NCI-H1436 treated with DMSO at 0.1 percent for 48 hours (cell line): Measurements from ENCODE around the gene PCDHB9.
"Not testable (repeated sequence)": the region's sequence is repeated elsewhere in the genome, so short reads cannot be mapped to it uniquely, and the experiment has no call there.

Experiments
- DNase-seq: peaks from one replicate; lab custom pipeline; 2025; lab: John Stamatoyannopoulos, UW

The PCDHB9 gene

DNA sequence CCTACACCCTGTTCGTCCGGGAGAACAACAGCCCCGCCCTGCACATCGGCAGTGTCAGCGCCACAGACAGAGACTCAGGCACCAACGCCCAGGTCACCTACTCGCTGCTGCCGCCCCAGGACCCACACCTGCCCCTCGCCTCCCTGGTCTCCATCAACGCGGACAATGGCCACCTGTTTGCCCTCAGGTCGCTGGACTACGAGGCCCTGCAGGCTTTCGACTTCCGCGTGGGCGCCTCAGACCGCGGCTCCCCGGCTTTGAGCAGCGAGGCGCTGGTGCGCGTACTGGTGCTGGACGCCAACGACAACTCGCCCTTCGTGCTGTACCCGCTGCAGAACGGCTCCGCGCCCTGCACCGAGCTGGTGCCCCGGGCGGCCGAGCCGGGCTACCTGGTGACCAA, 1.7 kb downstream of the PCDHB9 start:
- DNase-seq: not testable (repeated sequence)

DNA sequence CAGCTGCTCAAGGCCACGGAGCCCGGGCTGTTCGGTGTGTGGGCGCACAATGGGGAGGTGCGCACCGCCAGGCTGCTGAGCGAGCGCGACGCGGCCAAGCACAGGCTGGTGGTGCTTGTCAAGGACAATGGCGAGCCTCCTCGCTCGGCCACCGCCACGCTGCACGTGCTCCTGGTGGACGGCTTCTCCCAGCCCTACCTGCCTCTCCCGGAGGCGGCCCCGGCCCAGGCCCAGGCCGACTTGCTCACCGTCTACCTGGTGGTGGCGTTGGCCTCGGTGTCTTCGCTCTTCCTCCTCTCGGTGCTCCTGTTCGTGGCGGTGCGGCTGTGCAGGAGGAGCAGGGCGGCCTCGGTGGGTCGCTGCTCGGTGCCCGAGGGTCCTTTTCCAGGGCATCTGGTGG, 2.2 kb downstream of the PCDHB9 start:
- not testable (repeated sequence) for DNase-seq

- no peak for DNase-seq
Measured at GRCh38 chr5:141192110-141192725, 5.3 kb downstream of the PCDHB9 start, which contains the start of gene PCDHB10. Gene PCDHB10 (plus strand): TSS chr5:141192353. CDS start chr5:141192553, 200 bp downstream.

GRCh38 chr5:141194332-141194731, 7.4 kb downstream of the PCDHB9 start:
- DNase-seq: not testable (repeated sequence)

GRCh38 chr5:141196363-141196762, 9.4 kb downstream of the PCDHB9 start:
- no peak for DNase-seq

DNA sequence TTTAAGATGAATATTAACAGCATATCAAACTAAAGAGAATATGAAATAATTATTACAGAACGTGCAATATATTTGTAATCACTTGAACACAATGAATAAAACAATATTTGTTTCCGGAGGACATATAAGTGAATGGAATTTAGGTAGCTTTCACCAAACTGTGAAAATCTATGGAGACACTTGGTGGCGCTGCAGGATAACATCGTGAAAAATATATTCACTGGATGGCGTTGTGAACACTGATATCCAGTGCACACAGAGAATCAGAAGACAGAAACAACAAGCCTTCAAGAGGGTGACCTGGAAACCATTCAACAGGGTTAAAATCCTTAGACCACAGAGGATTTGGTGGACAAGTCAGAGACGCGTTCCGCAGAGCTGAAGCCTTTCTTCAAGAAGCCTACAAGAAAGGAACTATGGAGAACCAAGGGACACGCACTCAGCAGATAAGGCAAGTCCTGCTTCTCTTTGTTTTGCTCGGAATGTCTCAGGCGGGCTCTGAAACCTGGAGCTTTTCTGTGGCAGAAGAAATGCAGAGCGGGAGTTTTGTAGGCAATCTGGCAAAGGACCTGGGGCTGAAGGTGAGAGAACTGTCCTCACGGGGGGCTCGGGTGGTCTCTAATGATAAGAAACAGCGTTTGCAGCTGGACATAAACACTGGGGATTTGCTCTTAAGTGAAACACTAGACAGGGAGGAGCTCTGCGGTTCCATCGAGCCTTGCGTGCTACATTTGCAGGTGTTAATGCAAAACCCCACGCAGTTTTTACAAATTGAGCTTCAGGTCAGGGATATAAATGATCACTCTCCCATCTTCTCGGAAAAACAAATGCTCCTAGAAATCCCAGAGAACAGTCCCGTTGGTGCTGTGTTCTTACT, 12.6 kb downstream of the PCDHB9 start, which contains the start of gene PCDHB11:
PCDHB11 (plus strand) TSS at position 269 of the 877 bp plus-strand sequence; CDS start at position 417, 148 bp downstream.
- no peak for DNase-seq

- not testable (repeated sequence) for DNase-seq
Measured at GRCh38 chr5:141201126-141201525, 14.2 kb downstream of the PCDHB9 start.

DNA sequence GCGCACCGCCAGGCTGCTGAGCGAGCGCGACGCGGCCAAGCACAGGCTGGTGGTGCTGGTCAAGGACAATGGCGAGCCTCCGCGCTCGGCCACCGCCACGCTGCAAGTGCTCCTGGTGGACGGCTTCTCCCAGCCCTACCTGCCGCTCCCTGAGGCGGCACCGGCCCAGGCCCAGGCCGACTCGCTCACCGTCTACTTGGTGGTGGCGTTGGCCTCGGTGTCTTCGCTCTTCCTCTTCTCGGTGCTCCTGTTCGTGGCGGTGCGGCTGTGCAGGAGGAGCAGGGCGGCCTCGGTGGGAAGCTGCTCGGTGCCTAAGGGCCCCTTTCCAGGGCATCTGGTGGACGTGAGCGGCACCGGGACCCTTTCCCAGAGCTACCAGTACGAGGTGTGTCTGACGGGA, 14.7 kb downstream of the PCDHB9 start:
- DNase-seq: not testable (repeated sequence)

DNA sequence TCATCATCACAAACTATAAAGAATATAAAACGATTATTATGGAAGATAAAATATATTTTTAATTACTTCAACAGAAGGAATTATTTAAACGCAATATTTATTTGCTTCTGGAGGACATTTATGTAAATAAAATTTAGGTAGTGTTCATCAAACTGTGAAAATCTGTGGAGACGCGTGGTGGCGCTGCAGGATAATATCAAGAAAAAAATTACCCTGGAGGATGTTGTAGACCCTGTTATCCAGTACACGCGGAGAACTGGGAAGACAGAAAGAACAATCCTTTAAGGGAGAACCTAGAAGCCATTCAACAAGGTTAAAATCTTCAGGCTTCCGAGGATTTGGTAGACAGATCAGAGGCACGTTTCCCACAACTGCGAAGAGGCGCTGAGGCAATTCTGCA, 21.5 kb downstream of the PCDHB9 start, which contains the start of gene PCDHB12:
PCDHB12 (plus strand) TSS at position 242 of the 400 bp plus-strand sequence. CDS start 189 bp downstream, outside the sequence.
- no peak for DNase-seq

DNA sequence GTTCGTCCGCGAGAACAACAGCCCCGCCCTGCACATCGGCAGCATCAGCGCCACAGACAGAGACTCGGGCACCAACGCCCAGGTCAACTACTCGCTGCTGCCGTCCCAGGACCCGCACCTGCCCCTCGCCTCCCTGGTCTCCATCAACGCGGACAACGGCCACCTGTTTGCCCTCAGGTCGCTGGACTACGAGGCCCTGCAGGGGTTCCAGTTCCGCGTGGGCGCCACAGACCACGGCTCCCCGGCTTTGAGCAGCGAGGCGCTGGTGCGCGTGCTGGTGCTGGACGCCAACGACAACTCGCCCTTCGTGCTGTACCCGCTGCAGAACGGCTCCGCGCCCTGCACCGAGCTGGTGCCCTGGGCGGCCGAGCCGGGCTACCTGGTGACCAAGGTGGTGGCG, 23.3 kb downstream of the PCDHB9 start:
- DNase-seq: not testable (repeated sequence)

DNA sequence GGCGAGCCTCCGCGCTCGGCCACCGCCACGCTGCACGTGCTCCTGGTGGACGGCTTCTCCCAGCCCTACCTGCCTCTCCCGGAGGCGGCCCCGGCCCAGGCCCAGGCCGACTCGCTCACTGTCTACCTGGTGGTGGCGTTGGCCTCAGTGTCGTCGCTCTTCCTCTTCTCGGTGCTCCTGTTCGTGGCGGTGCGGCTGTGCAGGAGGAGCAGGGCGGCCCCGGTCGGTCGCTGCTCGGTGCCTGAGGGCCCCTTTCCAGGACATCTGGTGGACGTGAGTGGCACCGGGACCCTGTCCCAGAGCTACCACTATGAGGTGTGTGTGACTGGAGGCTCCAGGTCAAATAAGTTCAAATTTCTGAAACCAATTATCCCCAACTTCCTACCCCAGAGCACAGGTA, 23.9 kb downstream of the PCDHB9 start:
- DNase-seq: not testable (repeated sequence)

- not testable (repeated sequence) for DNase-seq
Measured at GRCh38 chr5:141213656-141214339, 26.8 kb downstream of the PCDHB9 start, which contains the start of gene PCDHB13. Gene PCDHB13 (plus strand): TSS chr5:141213919. CDS start chr5:141214124, 205 bp downstream.

DNA sequence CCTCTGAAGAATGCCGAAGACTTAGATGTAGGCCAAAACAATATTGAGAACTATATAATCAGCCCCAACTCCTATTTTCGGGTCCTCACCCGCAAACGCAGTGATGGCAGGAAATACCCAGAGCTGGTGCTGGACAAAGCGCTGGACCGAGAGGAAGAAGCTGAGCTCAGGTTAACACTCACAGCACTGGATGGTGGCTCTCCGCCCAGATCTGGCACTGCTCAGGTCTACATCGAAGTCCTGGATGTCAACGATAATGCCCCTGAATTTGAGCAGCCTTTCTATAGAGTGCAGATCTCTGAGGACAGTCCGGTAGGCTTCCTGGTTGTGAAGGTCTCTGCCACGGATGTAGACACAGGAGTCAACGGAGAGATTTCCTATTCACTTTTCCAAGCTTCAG, 27.6 kb downstream of the PCDHB9 start:
- not testable (repeated sequence) for DNase-seq

DNA sequence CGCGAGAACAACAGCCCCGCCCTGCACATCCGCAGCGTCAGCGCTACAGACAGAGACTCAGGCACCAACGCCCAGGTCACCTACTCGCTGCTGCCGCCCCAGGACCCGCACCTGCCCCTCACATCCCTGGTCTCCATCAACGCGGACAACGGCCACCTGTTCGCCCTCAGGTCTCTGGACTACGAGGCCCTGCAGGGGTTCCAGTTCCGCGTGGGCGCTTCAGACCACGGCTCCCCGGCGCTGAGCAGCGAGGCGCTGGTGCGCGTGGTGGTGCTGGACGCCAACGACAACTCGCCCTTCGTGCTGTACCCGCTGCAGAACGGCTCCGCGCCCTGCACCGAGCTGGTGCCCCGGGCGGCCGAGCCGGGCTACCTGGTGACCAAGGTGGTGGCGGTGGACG, 28.5 kb downstream of the PCDHB9 start:
- DNase-seq: not testable (repeated sequence)

GRCh38 chr5:141216035-141216434, 29.1 kb downstream of the PCDHB9 start:
- DNase-seq: not testable (repeated sequence)

DNA sequence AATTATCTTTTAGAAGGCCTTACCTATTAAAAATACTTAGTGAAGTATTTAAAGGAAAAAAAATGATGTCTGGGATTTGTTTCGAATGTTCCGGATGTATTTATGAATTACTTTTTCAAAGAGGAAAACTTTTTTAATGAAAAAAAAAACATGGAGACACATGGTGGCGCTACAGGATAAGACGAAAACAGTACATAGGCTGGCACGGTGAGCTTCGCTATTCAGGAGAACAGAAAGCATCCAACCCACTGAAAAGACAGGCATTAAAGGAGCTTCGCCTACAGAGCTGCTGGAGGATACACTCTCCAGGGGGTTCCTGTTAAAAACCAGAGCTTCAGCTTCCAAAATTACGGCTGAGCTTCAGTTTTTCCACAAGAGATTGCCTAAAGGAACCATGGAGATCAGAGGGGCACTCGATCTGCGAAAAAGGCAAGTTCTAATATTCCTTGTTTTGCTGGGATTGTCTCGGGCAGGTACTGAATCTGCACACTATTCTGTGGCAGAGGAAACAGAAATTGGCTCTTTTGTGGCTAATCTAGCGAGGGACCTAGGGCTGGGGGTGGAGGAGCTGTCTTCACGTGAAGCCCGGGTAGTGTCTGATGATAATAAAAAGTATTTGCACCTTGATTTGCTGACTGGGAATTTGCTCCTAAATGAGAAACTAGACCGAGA, 36.3 kb downstream of the PCDHB9 start, which contains the start of gene PCDHB14:
PCDHB14 (plus strand) TSS at position 232 of the 672 bp plus-strand sequence; CDS start at position 395, 163 bp downstream.
- no peak for DNase-seq

DNA sequence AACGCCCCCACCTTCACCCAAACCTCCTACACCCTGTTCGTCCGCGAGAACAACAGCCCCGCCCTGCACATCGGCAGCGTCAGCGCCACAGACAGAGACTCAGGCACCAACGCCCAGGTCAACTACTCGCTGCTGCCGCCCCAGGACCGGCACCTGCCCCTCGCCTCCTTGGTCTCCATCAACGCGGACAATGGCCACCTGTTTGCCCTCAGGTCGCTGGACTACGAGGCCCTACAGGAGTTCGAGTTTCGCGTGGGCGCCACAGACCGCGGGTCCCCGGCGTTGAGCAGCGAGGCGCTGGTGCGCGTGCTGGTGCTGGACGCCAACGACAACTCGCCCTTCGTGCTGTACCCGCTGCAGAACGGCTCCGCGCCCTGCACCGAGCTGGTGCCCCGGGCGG, 37.9 kb downstream of the PCDHB9 start:
- DNase-seq: not testable (repeated sequence)

GRCh38 chr5:141225421-141225820, 38.5 kb downstream of the PCDHB9 start:
- not testable (repeated sequence) for DNase-seq

DNA sequence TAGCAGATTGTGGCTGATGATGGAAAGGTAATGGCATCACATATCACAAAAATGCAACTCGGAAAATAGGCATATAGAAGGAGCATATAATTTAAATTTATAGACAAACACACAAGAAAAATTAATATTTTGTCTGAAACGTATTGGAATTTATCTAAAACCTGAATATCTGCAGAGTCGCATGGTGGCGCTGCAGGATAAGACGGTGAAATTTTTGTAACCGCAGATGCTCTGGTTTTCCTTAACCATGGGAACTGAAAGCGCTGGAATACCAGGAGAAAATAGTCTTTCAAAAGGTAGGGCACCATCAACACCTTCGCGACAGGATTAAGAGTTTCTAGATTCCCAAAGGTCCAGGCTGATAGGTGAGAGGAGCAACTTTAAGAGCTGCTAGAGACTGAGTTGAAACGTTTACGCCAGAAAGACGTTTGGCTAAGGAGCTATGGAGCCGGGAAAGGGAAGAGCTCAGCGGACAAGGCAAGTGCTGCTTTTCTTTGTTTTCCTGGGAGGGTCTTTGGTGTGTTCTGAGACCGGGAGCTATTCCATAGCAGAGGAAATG, 47.2 kb downstream of the PCDHB9 start:
- no peak for DNase-seq

GRCh38 chr5:141235922-141236321, 49.0 kb downstream of the PCDHB9 start:
- not testable (repeated sequence) for DNase-seq
